Lower leg skin (tissue), 3 donors: ENCODE measurements around the gene CCM2.

Experiments used
- POLR2A ChIP-seq, 2 donors: fragments of 450-650 bp; IDR thresholded peaks; one replicate each; pipeline ENCODE4 v1.6.1; 2016 to 2017; ENCODE audit warnings: antibody characterized with exemption in 2 of 2, mild to moderate bottlenecking in 1 of 2, moderate library complexity in 1 of 2
- TF ChIP-seq, protein P1 (sequence below), 3 donors: fragments of 450-650 bp; IDR thresholded peaks; one replicate each; pipeline ENCODE4 v1.5.1; 2016; ENCODE audit warnings: antibody characterized with exemption in 3 of 3, mild to moderate bottlenecking in 3 of 3, moderate library complexity in 2 of 3

DNA sequence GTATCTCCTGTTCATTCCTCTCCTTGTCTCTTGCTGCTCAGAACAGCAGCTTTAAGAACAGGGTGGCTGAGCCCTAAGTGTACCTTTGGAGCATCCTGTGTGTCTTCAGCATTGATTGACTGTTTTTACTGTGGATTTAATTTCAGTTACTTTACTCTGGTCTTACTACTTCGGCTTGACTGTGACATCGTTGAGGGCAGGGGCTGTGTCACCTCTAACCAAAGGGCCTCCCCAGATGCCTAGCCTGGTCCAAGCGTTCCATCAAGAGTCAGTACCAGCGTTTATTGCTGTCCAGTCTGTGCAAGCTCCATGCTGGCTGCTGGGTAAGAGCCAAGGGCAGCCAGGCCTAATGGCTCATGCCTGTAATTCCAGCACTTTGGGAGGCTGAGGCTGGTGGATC lies 32.4 kb downstream of the CCM2 start:
- TF ChIP-seq, protein P1, sequence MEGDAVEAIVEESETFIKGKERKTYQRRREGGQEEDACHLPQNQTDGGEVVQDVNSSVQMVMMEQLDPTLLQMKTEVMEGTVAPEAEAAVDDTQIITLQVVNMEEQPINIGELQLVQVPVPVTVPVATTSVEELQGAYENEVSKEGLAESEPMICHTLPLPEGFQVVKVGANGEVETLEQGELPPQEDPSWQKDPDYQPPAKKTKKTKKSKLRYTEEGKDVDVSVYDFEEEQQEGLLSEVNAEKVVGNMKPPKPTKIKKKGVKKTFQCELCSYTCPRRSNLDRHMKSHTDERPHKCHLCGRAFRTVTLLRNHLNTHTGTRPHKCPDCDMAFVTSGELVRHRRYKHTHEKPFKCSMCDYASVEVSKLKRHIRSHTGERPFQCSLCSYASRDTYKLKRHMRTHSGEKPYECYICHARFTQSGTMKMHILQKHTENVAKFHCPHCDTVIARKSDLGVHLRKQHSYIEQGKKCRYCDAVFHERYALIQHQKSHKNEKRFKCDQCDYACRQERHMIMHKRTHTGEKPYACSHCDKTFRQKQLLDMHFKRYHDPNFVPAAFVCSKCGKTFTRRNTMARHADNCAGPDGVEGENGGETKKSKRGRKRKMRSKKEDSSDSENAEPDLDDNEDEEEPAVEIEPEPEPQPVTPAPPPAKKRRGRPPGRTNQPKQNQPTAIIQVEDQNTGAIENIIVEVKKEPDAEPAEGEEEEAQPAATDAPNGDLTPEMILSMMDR (IDR thresholded peaks at IDR 0.05) = no peak
- no peak for TF ChIP-seq POLR2A (IDR thresholded peaks at IDR 0.05)
